Endothelial cell of umbilical vein (primary cell): ENCODE measurements around the gene CAMTA1.

ENCODE experiments used
- CTCF ChIP-seq, 2 donors: IDR thresholded peaks; 1 replicate in 1 of 2; 2 replicates in 1 of 2; pipeline ENCODE4 v1.5.1; 2011; ENCODE audit warnings: low read length in 2 of 2, mild to moderate bottlenecking in 2 of 2, moderate library complexity in 2 of 2, control low read depth in 1 of 2, inconsistent platforms in 1 of 2, low read depth in 1 of 2; ENCODE audit not compliant: insufficient read depth in 1 of 2; ENCODE audit errors: extremely low read depth in 1 of 2
- EZH2 ChIP-seq: IDR thresholded peaks from 2 replicates; pipeline ENCODE4 v1.6.1; 2012; ENCODE audit warnings: borderline replicate concordance, low read depth, mild to moderate bottlenecking, moderate library complexity, low read length, inconsistent platforms; ENCODE audit not compliant: severe bottlenecking
- JUN ChIP-seq: IDR thresholded peaks from 2 replicates; pipeline ENCODE4 v1.6.1; 2011; ENCODE audit warnings: borderline replicate concordance, low read depth; ENCODE audit not compliant: insufficient read length, insufficient read depth
- MYC ChIP-seq: IDR thresholded peaks from one replicate; pipeline ENCODE4 v1.6.1; 2011; ENCODE audit warnings: mild to moderate bottlenecking, low read depth, low read length
- POLR2A ChIP-seq: IDR thresholded peaks from 2 replicates; pipeline ENCODE4 v1.6.1; 2012; ENCODE audit warnings: low read depth, mild to moderate bottlenecking, control low read depth, low read length
- POLR2AphosphoS5 ChIP-seq: IDR thresholded peaks from 2 replicates; pipeline ENCODE4 v1.6.1; 2012; ENCODE audit warnings: low read depth, mild to moderate bottlenecking, control low read depth, low read length, moderate library complexity; ENCODE audit not compliant: insufficient read depth

- TF ChIP-seq JUN (peak; percentile 97), CTCF (IDR thresholded peaks at IDR 0.05; ENCODE audit: extremely low read depth in 1 of 2, insufficient read depth in 1 of 2, low read depth in 1 of 2, low read length in 2 of 2) (no peak), MYC (no peak), POLR2AphosphoS5 (peak; percentile 22), EZH2 (no peak), POLR2A (no peak)
Observed at GRCh38 chr1:7401814-7402547, 616.7 kb downstream of the CAMTA1 start.
